ENCODE data around the gene AVPR2. TPM values are rescaled to one million over a fixed set of nuclear protein-coding genes. Genes with fewer than 3 reads are reported as not detected.

The AVPR2 gene
- total and polyA plus RNA-seq, 10 of the 15 experiments (the other 5 are each of a cell fraction or from before 2014, with no cell fraction given), result 0.12 to 0.37 TPM; not detected in 8

DNA sequence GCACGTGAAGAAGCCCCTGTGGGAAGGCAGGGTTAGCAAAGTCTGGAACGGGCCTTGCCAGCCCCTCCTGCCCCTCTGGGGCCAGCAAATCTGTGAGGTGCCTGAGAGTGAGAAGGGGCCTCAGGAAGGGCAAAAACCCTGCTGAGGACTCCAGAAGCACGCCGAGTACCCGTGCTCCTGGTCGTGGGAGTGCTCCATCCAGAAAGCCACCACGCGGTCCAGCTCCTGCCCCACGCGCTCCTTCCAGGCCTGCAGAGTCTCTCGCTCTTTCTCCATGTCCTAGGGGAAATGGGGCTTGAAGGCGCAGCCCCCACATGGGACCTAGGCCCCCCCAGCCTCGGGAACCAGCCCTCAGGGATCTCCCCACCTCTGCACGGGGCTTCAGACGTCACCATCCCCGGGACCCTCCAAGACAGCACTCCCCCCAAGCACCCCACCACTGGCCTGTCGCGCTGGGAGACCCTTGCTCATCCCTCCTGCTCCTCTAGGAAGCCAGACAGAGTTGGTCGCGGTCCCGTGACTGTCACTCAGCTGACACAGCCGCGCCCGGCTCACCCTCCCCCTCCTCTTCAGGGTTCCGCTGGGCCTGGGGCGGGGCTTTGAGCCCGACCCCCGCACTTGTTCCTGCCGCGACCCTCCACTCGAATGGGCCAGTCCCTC, 39.8 kb downstream of the AVPR2 start, which contains the start of gene RENBP (continued):
- TF ChIP-seq, protein P1, sequence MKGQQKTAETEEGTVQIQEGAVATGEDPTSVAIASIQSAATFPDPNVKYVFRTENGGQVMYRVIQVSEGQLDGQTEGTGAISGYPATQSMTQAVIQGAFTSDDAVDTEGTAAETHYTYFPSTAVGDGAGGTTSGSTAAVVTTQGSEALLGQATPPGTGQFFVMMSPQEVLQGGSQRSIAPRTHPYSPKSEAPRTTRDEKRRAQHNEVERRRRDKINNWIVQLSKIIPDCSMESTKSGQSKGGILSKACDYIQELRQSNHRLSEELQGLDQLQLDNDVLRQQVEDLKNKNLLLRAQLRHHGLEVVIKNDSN (IDR thresholded peaks at IDR 0.05; ENCODE audit: borderline replicate concordance, extremely low read length, insufficient read depth, low read depth, low read length), result peak; percentile 43
- TF ChIP-seq KDM1A (IDR thresholded peaks at IDR 0.05; ENCODE audit: borderline replicate concordance) (no peak), POLR2AphosphoS2 (IDR thresholded peaks at IDR 0.05; ENCODE audit: low read depth, low read length) (no peak), MAX (IDR thresholded peaks at IDR 0.05; ENCODE audit: low read depth, low read length) (no peak), ZSCAN29 (IDR thresholded peaks at IDR 0.05) (no peak), RELA (IDR thresholded peaks at IDR 0.05; ENCODE audit: borderline replicate concordance, partially characterized antibody) (no peak), EGR1 (IDR thresholded peaks at IDR 0.05; ENCODE audit: borderline replicate concordance in 1 of 2, low read depth in 2 of 2, low read length in 2 of 2) (0 out of 3 replicates have a peak, but pooled peaks of 1 of the 2 experiments have one; percentile 25), BHLHE40 (IDR thresholded peaks at IDR 0.05; ENCODE audit: borderline replicate concordance in 1 of 2, low read depth in 2 of 2, low read length in 1 of 2) (peak; percentile 81 to 89), GATAD2B (conservative IDR thresholded peaks at IDR 0.05; ENCODE audit: low read depth) (no peak), ETV6 (conservative IDR thresholded peaks at IDR 0.05 in 1 of 2, IDR thresholded peaks at IDR 0.05 in 1 of 2; ENCODE audit: borderline replicate concordance in 1 of 2, low read depth in 1 of 2) (no peak)
- TF ChIP-seq, protein P2, sequence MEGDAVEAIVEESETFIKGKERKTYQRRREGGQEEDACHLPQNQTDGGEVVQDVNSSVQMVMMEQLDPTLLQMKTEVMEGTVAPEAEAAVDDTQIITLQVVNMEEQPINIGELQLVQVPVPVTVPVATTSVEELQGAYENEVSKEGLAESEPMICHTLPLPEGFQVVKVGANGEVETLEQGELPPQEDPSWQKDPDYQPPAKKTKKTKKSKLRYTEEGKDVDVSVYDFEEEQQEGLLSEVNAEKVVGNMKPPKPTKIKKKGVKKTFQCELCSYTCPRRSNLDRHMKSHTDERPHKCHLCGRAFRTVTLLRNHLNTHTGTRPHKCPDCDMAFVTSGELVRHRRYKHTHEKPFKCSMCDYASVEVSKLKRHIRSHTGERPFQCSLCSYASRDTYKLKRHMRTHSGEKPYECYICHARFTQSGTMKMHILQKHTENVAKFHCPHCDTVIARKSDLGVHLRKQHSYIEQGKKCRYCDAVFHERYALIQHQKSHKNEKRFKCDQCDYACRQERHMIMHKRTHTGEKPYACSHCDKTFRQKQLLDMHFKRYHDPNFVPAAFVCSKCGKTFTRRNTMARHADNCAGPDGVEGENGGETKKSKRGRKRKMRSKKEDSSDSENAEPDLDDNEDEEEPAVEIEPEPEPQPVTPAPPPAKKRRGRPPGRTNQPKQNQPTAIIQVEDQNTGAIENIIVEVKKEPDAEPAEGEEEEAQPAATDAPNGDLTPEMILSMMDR (IDR thresholded peaks at IDR 0.05 in 2 of 3, conservative IDR thresholded peaks at IDR 0.05 in 1 of 3; ENCODE audit: control insufficient read depth in 2 of 3, extremely low read depth in 1 of 3, insufficient read depth in 1 of 3, low read depth in 3 of 3, low read length in 3 of 3), result no peak
- TF ChIP-seq, protein P3, sequence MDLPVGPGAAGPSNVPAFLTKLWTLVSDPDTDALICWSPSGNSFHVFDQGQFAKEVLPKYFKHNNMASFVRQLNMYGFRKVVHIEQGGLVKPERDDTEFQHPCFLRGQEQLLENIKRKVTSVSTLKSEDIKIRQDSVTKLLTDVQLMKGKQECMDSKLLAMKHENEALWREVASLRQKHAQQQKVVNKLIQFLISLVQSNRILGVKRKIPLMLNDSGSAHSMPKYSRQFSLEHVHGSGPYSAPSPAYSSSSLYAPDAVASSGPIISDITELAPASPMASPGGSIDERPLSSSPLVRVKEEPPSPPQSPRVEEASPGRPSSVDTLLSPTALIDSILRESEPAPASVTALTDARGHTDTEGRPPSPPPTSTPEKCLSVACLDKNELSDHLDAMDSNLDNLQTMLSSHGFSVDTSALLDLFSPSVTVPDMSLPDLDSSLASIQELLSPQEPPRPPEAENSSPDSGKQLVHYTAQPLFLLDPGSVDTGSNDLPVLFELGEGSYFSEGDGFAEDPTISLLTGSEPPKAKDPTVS (IDR thresholded peaks at IDR 0.05; ENCODE audit: low read depth, low read length), result no peak
- TF ChIP-seq, protein P4, sequence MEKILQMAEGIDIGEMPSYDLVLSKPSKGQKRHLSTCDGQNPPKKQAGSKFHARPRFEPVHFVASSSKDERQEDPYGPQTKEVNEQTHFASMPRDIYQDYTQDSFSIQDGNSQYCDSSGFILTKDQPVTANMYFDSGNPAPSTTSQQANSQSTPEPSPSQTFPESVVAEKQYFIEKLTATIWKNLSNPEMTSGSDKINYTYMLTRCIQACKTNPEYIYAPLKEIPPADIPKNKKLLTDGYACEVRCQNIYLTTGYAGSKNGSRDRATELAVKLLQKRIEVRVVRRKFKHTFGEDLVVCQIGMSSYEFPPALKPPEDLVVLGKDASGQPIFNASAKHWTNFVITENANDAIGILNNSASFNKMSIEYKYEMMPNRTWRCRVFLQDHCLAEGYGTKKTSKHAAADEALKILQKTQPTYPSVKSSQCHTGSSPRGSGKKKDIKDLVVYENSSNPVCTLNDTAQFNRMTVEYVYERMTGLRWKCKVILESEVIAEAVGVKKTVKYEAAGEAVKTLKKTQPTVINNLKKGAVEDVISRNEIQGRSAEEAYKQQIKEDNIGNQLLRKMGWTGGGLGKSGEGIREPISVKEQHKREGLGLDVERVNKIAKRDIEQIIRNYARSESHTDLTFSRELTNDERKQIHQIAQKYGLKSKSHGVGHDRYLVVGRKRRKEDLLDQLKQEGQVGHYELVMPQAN (conservative IDR thresholded peaks at IDR 0.05), result no peak
